ENCODE data around the gene HIF3A. TPM values are rescaled to one million over a fixed set of nuclear protein-coding genes. Genes with fewer than 3 reads are reported as not detected.
A peak's percentile ranks its signal among the peaks of the same experiment; 100 is the strongest.

Gene HIF3A
- total and polyA plus RNA-seq, 9 of the 15 experiments (the other 6 are each of a cell fraction or from before 2014, with no cell fraction given) = 0.29 TPM; not detected in 8

- TF ChIP-seq SMAD4 (CRISPR knock-in tag; conservative IDR thresholded peaks at IDR 0.05) (no peak), RBBP5 (IDR thresholded peaks at IDR 0.05; ENCODE audit: borderline replicate concordance, insufficient read depth, low read length, poor library complexity, severe bottlenecking) (no peak), RAD21 (CRISPR knock-in tag; conservative IDR thresholded peaks at IDR 0.05 in 1 of 2, IDR thresholded peaks at IDR 0.05 in 1 of 2) (no peak), FOXK2 (conservative IDR thresholded peaks at IDR 0.05 in 1 of 2, IDR thresholded peaks at IDR 0.05 in 1 of 2; ENCODE audit: low read depth in 2 of 2) (0 out of 4 replicates have a peak, but pooled peaks of 1 of the 2 experiments have one; percentile 0), TCF7L2 (IDR thresholded peaks at IDR 0.05; ENCODE audit: low read depth, low read length) (no peak), KHSRP (IDR thresholded peaks at IDR 0.05) (no peak)
Measured at GRCh38 chr19:46347572-46347883, 50.7 kb downstream of the HIF3A start (continued).

GRCh38 chr19:46347985-46348384, 51.1 kb downstream of the HIF3A start:
- peaks cover 55% of the 10 kb centered on the region for H3K79me2 ChIP-seq (ENCODE audit: control insufficient read depth, insufficient read depth, low read length)
- POLR2A ChIA-PET = no interaction called here
- intact Hi-C loops (cut with micrococcal nuclease) (no loop called here), in situ Hi-C loops (cut with MboI) (no loop called here)
- H3K4me1 ChIP-seq (replicated peaks in 1 of 2; ENCODE audit: control insufficient read depth in 2 of 2, insufficient read depth in 2 of 2, low read length in 2 of 2) = peaks cover 25 to 36% of the 10 kb centered on the region in 2 experiments; a peak in 4 of 5 replicates
- peaks cover 0 to 4% of the 10 kb centered on the region in 2 experiments; a peak in 2 of 5 replicates for H3K27me3 ChIP-seq (ENCODE audit: control insufficient read depth in 2 of 2, insufficient read depth in 2 of 2, low read length in 2 of 2)
- no peak overlapping the region; the same call in 1 of the 3 replicates for H3K27ac ChIP-seq (ENCODE audit: extremely low read depth, low read depth, low read length)
- CTCF ChIA-PET (ENCODE audit: low intra/inter-chr PET ratio) = interaction anchor here (0.6 to 0.9 kb wide), 5 partner anchors 67 to 252 kb away, joined by 3 to 4 read pairs (median 3); no protein-coding TSS in a partner anchor
- H2AFZ ChIP-seq (ENCODE audit: low read depth, low read length) = 0 out of 2 replicates have a peak overlapping the region, but pooled peaks have one; percentile 100
- peak overlapping the region; percentile 100 for H3K4me3 ChIP-seq
- peaks cover 10% of the 10 kb centered on the region; the same call in 1 of the 2 replicates for H4K20me1 ChIP-seq (replicated peaks; ENCODE audit: control insufficient read depth, insufficient read depth, low read length)
- BruUV-seq (replicated peaks) = no TSS peak
- peak overlapping the region; percentile 82 to 97; a peak in 3 of 4 replicates for H3K9ac ChIP-seq (ENCODE audit: insufficient read depth in 1 of 2, low read depth in 2 of 2, low read length in 2 of 2)
- TF ChIP-seq ZNF512 (tag; IDR thresholded peaks at IDR 0.05) = 0 out of 2 replicates have a peak, but pooled peaks have one; percentile 18
- TF ChIP-seq NFATC3 (IDR thresholded peaks at IDR 0.05) = no peak
- FAIRE-seq = no peak
- H3K4me2 ChIP-seq (ENCODE audit: insufficient read depth, low read length) = peak overlapping the region; percentile 97
- H3K9me1 ChIP-seq (ENCODE audit: control insufficient read depth, insufficient read depth, low read length) = peaks cover 3% of the 10 kb centered on the region
- WGBS (ENCODE audit: insufficient coverage, low coverage, missing lambda C conversion rate) = 10% methylated on average over 2 of the region's 5 CpGs
- no peak for ATAC-seq
- H3K36me3 ChIP-seq (ENCODE audit: control insufficient read depth, insufficient read depth, low read length) = peaks cover 40% of the 10 kb centered on the region; the same call in 2 of the 3 replicates
- no peaks in the 10 kb centered on the region for H3K9me3 ChIP-seq (replicated peaks; ENCODE audit: control insufficient read depth, insufficient read depth, low read depth, low read length)
- no peak for DNase-seq (ENCODE audit: extremely low read depth in 1 of 4, low spot score in 3 of 4)
